ENCODE measurements around the gene MCHR2.

The MCHR2 gene

GRCh38 chr6:99905209-99906106 is 88.6 kb downstream of the MCHR2 start:
- in situ Hi-C loops (cut with MboI; ENCODE audit: low sequenced_read_pairs): no loop called here

DNA sequence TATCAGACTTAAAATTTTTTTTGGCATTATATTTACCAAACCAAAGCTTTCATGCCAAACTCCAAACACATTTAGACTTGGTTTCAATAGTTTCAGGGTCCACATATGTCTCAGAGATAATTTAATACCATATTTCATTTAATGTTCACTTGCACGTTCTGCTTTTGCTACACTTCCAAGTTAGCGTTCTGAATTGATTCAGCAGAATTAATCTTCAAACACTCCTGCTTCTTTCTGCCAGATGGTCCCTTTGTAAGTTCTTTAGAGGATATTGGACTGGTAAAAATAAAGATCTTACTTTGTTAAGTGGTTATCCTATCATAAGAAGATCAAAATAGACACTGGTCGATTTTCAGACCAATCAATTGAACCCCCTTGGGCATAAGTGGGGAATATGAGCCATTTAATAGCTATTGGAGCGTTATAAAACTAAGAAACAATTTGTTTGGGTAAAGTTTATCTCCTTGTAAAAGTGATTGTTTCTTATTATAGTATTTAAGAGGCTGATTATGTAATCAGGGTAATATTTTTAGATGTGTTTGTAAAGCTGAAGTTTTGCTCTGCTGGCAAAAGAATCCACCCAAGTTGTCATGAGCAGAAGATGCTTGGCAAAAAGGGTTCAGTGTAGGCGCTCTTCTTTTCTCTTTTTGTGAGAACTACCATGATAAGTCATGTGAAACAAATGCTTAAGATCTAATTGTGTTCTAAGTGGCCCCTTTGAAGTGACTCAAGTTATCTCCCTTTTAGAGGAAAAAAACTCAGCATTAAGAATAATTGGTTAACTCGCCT is 92.2 kb downstream of the MCHR2 start:
- in situ Hi-C loops (cut with MboI; ENCODE audit: low sequenced_read_pairs): no loop called here

DNA sequence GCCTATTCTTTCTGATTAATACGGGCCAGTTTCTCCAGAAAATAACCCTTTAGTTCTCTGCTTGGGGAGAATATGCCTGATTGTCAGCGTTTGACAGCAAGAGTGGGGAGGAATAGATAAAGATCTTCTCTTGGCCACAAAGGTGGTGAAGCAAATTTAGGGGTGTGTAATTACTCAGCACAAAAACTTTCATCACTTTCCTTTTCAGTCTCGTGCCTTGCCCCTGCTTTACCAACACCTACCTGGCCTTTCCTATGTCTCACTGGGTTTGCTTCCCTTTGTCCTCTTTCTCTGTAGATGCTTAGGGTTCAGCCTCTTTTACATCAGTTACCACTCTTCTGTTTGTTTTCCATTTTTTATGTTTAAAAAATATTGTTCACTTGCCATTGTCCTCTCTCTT is 99.2 kb downstream of the MCHR2 start:
- in situ Hi-C loops (cut with MboI; ENCODE audit: low sequenced_read_pairs): no loop called here

DNA sequence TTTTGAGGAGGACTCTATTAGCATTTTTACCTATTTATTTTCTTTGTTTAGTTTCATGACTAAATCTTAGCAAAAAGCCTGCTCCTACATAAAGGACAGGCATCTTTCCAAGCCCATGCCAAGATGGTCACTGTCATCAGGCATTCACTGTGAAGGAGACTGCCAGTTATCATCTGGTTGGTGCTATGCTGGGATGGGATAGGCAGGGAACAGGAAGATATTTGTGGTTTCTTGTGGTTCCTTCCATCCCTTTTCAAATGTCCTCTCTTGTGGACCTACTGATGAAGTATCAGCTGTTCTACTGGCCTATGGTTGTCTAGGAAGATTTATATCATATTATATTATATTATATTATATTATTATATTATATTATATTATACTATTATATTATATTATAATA is 107.0 kb downstream of the MCHR2 start:
- in situ Hi-C loops (cut with MboI; ENCODE audit: low sequenced_read_pairs): no loop called here

GRCh38 chr6:99885051-99885450 is 109.0 kb downstream of the MCHR2 start:
- in situ Hi-C loops (cut with MboI; ENCODE audit: low sequenced_read_pairs): no loop called here

- in situ Hi-C loops (cut with MboI; ENCODE audit: low sequenced_read_pairs): no loop called here
Measured at GRCh38 chr6:99882128-99882702, 111.8 kb downstream of the MCHR2 start.

DNA sequence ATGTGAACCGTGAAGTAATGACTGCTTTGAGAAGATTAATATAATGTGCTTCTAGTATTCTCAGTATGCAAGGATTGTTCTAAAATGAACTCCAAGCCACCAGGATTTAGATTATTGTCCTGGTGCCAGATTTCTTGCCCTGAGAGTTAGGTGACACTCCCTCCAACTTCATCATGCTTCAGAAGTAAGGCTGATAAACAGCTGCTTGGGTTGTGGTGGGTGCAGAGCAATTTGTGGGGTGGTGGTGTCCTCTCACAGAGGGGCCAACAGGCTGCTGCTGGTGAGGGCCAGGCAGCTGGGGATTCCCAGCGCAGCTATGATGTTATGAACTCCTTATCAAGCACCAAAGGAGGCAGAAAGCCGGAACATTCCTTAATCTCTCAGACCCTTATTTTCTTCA is 114.6 kb downstream of the MCHR2 start:
- in situ Hi-C loops (cut with MboI; ENCODE audit: low sequenced_read_pairs): no loop called here

- in situ Hi-C loops (cut with MboI; ENCODE audit: low sequenced_read_pairs): no loop called here
Measured at GRCh38 chr6:99875068-99875467, 119.0 kb downstream of the MCHR2 start.

DNA sequence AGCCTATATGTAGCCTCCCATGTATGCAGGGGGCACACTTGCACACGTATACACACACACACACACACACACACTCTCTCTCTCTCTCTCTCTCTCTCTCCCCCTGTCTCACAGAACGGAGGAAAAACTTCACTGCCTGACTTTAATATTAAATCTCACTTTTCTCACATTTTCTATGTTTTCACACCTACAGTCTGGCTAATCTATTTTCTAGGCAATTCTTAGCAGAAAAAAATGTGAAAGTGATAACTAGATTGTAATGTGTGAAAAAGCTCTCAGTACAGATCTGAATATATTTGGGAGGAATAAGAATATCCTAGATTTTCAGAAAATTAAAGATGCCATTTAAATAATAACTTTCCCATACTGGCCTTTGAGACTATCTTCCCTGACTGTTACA is 120.9 kb downstream of the MCHR2 start:
- in situ Hi-C loops (cut with MboI; ENCODE audit: low sequenced_read_pairs): no loop called here

DNA sequence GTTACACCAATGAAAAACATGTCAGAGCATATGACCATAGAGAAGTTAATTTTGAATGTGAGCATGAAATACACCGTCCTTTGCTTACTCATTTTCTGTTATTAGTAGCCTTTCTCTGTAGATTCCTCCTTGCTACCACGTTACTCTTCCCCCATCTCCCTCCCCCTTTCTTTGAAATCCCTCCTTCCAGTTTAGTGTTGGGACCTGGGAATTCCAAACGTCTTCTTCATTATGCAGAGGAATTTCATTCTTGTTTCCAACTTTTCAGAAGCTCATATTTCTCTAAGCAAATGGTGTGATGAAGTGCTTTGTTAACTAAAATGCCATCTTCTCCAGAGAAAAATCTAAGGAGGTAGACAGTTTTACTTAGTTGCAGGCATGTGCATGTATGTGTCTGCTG is 122.4 kb downstream of the MCHR2 start:
- in situ Hi-C loops (cut with MboI; ENCODE audit: low sequenced_read_pairs): no loop called here

Data from hTERT RPE-1 (cell line).